ENCODE measurements around the gene MXD1.

DNA sequence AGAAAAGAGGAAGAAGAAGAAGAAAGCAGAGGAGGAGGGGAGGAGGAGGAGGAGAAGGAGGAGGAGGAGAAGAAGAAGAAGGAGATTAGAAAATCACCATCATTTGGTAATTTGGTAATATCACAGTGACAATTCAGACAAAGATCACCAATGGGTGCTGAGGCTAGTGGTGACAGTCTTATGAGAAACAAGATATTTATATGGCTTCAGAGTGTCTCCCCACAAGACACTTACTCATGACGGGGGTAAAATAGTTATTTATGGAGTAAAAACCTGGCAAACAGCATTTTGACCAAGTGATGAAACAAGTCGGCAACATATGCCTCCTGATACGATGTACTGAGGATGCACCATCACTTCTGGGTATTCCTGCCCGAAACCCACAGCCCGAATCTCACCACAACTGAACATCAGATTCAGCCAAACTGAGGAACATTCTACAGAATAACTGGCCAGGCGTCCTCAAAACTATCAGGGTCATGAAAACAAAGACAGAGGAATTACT lies 41.6 kb downstream of the MXD1 start:
- TF ChIP-seq, protein P1, sequence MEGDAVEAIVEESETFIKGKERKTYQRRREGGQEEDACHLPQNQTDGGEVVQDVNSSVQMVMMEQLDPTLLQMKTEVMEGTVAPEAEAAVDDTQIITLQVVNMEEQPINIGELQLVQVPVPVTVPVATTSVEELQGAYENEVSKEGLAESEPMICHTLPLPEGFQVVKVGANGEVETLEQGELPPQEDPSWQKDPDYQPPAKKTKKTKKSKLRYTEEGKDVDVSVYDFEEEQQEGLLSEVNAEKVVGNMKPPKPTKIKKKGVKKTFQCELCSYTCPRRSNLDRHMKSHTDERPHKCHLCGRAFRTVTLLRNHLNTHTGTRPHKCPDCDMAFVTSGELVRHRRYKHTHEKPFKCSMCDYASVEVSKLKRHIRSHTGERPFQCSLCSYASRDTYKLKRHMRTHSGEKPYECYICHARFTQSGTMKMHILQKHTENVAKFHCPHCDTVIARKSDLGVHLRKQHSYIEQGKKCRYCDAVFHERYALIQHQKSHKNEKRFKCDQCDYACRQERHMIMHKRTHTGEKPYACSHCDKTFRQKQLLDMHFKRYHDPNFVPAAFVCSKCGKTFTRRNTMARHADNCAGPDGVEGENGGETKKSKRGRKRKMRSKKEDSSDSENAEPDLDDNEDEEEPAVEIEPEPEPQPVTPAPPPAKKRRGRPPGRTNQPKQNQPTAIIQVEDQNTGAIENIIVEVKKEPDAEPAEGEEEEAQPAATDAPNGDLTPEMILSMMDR (IDR thresholded peaks at IDR 0.05) = no peak
- TF ChIP-seq EP300 (IDR thresholded peaks at IDR 0.05) (no peak), POLR2AphosphoS5 (IDR thresholded peaks at IDR 0.05) (no peak), POLR2A (IDR thresholded peaks at IDR 0.05) (no peak)
